ENCODE measurements around the gene MED8.
"Not testable (repeated sequence)": the region's sequence is repeated elsewhere in the genome, so short reads cannot be mapped to it uniquely, and the experiment has no call there.

The MED8 gene

GRCh38 chr1:43421976-43422750, 32.6 kb upstream of the MED8 start:
- DNase-seq, result no peak

GRCh38 chr1:43421396-43421795, 31.8 kb upstream of the MED8 start:
- DNase-seq, result no peak

DNA sequence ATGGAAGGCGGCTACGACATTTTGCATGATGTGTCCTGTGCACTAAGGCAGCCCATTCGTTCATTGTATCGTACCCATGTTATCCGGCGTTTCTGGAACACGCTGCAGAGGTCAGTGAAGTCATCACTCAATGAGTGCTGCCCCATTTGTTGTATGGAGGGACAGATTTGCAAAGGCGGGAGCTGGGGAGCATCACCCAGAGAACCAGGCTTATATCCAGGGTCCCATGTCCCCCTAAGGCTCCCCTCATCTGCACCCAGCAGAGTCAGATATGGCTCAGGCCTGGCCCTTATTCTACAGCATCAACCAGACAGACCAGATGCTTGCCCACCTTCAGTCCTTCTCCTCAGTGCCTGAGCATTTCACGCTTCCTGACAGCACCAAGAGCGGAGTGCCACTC, 31.3 kb upstream of the MED8 start:
- DNase-seq, result no peak

DNA sequence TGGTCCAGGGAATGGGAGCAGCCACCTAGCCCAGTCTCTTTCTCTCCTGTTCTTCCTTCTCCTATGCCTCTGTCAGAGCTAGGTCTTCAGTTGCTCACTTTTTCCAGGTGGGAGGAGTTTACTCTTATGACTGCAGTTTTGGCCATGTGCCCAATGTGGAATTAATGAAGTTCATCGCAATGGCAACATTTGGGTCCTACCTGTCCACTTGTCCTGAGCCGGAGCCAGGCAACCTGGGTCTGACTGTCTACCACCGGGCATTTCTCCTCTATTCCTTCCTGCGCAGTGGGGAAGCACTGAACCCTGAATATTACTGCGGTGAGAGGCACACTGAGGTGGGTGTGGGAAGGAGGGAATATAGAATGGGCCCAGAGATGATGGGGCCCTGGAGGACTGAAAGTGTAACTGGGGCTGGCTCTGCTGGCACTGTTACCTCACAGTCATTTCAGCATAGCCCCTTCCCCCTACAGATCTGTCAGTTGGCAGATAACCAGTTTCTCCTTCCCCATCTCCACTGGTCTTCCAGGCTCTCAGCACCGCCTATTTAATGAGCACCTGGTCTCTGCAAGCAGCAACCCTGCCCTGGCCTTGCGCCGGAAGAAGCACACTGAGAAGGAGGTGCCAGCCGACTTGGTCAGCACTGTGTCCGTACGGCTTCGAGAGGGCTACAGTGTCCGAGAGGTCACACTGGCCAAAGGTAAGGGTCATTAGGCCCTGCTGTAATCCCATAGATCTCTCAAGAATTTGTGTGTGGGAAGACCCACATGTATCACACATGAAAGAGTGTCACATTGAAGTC, 30.2 kb upstream of the MED8 start:
- no peak for DNase-seq

DNA sequence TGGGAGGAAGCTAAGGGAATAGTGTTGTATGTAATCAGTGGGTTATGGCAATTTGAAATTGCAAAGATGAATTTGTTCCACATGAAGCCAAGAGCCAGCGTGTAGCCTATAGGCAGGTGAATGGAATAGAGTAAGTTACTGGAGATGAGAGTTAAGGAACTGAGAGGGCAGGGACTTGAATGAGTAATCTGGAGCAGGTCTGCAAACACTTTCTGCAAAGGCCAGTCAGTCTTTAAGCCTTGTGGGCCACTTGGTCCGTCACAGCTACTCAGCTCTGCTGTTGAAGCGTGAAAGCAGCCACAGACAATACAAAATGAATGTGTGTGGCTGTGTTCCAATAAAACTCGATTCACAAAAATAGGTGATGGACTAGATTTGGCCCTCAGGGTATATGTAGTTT, 29.3 kb upstream of the MED8 start:
- DNase-seq, result no peak

GRCh38 chr1:43415901-43416300, 26.3 kb upstream of the MED8 start:
- DNase-seq, result no peak

- DNase-seq, result no peak
These were observed 25.1 kb upstream of the MED8 start for GRCh38 chr1:43414634-43415223.

GRCh38 chr1:43413426-43413825, 23.8 kb upstream of the MED8 start:
- DNase-seq, result not testable (repeated sequence)

DNA sequence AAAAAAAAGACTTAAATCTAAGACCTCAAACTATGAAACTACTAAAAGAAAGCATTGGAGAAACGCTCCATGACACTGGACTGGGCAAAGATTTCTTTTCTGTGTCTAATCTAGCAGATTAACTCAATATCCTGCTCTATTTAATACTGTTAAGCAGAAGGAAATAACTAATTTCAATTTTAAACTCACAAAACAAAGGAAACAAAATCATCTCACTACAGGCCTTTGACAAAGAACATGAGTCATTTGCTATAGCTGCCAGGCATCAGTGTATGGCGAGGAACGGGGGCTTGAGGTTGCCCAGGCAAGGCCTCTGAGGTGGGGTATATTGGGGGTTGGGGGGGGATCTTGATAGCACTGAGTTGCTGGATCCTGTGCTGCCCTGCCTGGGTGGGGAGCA, 21.0 kb upstream of the MED8 start:
- no peak for DNase-seq

DNA sequence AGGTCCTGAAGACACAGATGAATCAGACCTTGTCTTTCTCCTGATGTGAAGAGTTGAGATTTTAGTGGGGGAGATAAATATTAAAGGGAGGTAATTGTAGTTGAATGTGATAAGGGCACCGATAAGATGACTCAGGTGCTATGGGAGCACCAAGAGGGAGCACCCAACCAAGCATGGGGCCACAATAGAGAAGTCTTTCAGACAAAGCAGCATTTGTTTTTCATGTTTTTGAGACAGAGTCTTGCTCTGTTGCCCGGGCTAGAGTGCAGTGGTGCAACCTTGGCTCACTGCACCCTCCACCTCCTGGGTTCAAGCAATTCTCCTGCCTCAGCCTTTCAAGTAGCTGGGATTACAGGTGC, 16.3 kb upstream of the MED8 start:
- no peak for DNase-seq

DNA sequence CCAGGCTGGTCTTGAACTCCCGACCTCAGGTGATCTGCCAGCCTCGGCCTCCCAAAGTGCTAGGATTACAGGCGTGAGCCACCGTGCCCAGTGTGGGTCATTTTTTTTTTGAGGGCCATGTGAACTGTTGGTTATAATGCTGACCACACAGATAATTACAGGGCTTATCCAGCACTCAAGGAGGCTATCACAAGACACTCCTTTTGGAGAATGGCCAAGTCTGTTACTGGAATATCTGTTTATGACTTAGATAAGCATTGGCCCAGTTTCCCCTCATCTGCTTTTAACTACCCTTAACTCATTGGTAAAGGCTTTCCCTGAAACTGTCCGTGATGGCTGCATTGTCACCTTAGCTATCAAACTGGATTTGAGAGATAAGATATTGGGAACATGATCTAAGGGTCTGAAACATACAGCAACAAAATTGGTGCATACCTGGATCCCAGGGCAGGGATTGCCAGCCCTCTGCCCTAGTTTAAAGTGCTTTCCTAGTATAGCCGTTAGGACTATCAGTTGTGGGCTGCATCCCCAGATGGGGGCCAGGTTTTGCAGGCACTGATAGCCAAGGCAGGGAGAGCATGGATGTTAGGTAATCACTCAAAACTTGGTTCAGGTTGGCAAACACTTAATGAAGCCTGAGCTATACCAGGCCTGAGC, 15.7 kb upstream of the MED8 start:
- DNase-seq, result no peak

DNA sequence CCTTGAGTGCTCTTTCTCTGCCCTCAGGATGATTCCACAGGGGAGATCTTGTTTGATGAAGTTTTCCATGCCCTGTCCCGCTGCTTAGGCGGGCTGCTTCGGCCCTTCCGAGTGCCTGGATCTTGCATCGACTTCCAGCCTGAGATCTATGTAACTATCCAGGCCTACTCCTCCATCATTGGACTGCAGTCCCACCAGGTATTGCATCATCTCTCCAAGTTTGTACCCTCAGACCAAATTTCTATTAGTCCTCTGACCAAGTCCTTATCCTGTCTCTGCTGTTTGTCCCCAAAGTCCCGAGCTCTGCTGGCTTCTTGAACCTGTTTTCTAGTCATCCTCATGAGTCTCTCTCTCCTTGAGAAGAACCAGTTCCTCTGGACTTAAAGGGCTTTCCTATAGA, 14.8 kb upstream of the MED8 start:
- DNase-seq, result no peak

- DNase-seq, result no peak
These were observed 12.7 kb upstream of the MED8 start for GRCh38 chr1:43402089-43402865.

DNA sequence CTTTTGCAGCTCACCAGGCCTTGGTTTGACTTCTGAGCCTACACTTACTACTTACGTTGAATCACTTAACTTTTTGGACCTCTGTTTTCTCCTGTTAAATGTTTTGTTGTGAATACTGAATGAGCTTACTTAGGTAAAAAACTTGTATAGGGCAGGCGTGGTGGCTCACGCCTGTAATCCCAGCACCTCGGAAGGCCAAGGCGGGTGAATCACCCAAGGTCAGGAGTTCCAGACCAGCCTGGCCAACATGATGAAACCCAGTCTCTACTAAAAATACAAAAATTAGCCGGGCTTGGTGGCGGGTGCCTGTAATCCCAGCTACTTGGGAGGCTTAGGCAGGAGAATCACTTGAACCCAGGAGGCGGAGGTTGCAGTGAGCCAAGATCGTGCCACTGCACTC, 10.8 kb upstream of the MED8 start:
- DNase-seq, result not testable (repeated sequence)

- no peak for DNase-seq
These were observed 8.6 kb upstream of the MED8 start for GRCh38 chr1:43398227-43398626.

DNA sequence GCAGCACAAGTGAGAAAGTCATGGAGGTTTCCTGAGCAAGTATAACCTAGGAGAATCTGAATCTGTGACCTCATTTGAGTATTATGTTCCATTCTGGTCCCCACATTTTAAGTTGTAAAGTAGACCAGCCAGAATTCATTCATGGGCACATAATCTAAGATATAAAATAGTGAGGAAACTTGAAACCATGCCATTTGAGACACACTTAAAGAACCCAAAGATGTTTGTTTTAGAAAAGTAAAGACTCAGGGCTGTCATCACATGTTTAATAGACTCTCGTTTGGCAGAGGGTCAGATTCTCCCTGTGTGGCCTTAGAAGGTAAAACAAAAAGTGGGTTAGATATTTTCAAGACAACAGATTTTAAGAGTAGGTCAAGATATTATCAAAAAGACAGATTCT, 6.5 kb upstream of the MED8 start:
- no peak for DNase-seq

GRCh38 chr1:43395523-43395922, 5.9 kb upstream of the MED8 start:
- no peak for DNase-seq

DNA sequence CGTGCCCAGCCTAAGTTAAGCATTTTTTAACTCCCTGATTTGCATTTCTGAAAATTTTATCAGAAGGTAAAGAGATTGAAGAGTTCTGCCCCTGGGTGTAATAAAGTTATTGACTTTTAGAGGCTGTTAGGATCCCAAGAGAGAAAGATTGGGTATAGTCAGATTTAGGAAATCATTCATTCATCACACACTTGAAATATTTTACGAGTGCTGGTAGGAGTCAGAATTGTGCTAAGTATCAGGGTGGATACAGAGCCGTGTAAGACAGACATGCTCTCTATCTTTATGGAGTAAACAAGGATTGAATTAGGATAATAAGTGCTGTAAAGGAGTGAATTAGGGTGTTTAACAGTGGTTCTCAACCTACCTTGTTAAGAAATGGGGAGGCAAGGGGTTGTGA, 3.1 kb upstream of the MED8 start:
- no peak for DNase-seq

GRCh38 chr1:43388613-43389012, 987 bp downstream of the MED8 start:
- DNase-seq, result no peak

GRCh38 chr1:43387976-43388599, 1.5 kb downstream of the MED8 start:
- DNase-seq, result no peak

- DNase-seq, result no peak
These were observed 2.9 kb downstream of the MED8 start for GRCh38 chr1:43386676-43387075.

DNA sequence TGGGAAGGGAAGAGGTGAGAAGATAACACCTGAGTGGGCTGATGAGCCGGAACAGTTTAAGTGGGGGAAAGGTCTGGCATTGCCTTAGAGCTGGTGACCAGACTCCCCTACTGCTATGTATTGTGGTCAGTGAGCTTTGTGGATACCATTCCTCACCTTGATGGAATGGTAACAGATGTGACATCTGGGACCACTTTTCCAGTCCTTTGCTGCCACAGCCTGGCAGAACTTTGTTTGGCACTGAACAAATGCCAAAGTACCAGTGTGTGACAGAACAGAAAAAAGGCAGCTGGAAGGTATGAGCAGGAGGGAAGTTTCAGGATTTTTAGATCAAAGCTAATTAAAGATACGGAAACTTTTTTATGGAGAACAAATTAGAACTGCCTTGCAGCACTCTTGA, 6.2 kb downstream of the MED8 start:
- no peak for DNase-seq
